Right forelimb (tissue), 1 donor: ENCODE measurements around the gene SPINT1.

Experiments
- DNase-seq: peaks from one replicate; pipeline ENCODE4 v3.0.0-alpha.2; 2018

The SPINT1 gene

GRCh38 chr15:40894681-40895448 is 51.0 kb downstream of the SPINT1 start:
- peak; percentile 71 for DNase-seq

- DNase-seq, result no peak
Observed at GRCh38 chr15:40899536-40900207, 55.8 kb downstream of the SPINT1 start.

- DNase-seq, result no peak
Observed at GRCh38 chr15:40900256-40901052, 56.6 kb downstream of the SPINT1 start.

- no peak for DNase-seq
Observed at GRCh38 chr15:40901053-40901443, 57.2 kb downstream of the SPINT1 start.

GRCh38 chr15:40902605-40903561 is 59.0 kb downstream of the SPINT1 start:
- peak; percentile 44 for DNase-seq

- DNase-seq, result peak; percentile 41
Observed at GRCh38 chr15:40904552-40905201, 60.8 kb downstream of the SPINT1 start.

GRCh38 chr15:40906091-40906990 is 62.5 kb downstream of the SPINT1 start:
- peak; percentile 91 for DNase-seq

- peak; percentile 77 for DNase-seq
Observed at GRCh38 chr15:40906991-40907802, 63.3 kb downstream of the SPINT1 start.
